ENCODE measurements around the gene CHCHD10.

Gene CHCHD10

DNA sequence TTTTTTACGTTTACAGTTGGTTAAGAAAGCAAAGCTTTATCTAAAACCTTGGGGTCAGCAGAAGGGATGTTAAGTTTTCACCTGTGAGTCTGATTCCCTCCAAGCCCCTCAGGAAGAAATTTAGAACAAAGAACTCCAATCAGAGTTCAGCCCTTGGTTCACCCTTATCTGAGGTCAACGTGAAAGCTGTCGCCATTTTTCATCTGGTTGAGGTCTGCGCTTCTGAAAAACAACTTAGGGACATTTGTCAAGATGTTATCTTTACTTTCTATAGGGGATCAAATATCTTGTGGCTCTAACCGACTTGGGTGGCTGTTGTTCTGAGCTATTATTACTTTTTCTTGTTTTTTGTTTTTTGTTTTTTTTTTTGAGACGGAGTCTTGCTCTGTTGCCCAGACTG lies 46.9 kb downstream of the CHCHD10 start:
- TF ChIP-seq GATA2 (IDR thresholded peaks at IDR 0.05; ENCODE audit: low read depth, low read length) = no peak

DNA sequence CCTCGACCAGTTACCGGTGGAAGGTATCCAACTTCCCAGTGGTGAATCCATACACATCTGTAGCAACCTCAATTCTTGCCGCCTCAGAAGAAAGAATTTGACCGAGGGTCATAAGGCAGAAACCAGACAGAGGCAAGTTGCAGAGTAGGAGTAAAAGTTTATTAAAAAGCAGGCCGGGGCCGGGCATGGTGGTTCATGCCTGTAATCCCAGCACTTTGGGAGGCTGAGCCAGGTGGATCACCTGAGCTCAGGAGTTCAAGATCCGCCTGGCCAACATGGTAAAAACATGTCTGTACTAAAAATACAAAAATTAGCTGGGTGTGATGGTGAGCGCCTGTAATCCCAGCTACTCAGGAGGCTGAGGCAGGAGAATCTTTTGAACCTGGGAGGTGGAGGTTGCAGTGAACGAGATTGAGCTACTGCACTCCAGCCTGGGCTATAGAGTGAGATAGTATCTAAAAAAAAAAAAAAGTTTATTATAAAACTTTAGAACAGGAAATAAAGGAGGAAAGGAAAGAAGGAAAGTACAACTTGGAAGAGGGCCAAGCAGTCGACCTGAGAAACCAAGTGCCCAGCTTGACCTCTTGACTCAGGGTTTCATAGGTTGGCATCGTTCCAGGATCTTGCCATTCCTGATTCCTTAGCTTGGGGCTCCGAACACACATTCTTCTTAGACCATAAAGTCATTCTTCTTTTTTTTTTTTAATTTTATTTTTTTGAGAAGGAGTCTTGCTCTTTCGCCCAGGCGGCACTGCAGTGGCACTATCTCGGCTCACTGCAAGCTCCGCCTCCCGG lies 49.2 kb downstream of the CHCHD10 start:
- TF ChIP-seq GATA3 (IDR thresholded peaks at IDR 0.05; ENCODE audit: low read depth, low read length) = no peak
- TF ChIP-seq GATA2 (IDR thresholded peaks at IDR 0.05; ENCODE audit: low read depth, low read length) = no peak

GRCh38 chr22:23716811-23717801 lies 50.7 kb downstream of the CHCHD10 start:
- no peak for TF ChIP-seq GATA3 (IDR thresholded peaks at IDR 0.05; ENCODE audit: low read depth, low read length)
- no peak; the same call in 1 of the 2 replicates for TF ChIP-seq GATA2 (IDR thresholded peaks at IDR 0.05; ENCODE audit: low read depth, low read length)

Data from SH-SY5Y (cell line).